Measurements from ENCODE around the gene RETREG3.

The RETREG3 gene

DNA sequence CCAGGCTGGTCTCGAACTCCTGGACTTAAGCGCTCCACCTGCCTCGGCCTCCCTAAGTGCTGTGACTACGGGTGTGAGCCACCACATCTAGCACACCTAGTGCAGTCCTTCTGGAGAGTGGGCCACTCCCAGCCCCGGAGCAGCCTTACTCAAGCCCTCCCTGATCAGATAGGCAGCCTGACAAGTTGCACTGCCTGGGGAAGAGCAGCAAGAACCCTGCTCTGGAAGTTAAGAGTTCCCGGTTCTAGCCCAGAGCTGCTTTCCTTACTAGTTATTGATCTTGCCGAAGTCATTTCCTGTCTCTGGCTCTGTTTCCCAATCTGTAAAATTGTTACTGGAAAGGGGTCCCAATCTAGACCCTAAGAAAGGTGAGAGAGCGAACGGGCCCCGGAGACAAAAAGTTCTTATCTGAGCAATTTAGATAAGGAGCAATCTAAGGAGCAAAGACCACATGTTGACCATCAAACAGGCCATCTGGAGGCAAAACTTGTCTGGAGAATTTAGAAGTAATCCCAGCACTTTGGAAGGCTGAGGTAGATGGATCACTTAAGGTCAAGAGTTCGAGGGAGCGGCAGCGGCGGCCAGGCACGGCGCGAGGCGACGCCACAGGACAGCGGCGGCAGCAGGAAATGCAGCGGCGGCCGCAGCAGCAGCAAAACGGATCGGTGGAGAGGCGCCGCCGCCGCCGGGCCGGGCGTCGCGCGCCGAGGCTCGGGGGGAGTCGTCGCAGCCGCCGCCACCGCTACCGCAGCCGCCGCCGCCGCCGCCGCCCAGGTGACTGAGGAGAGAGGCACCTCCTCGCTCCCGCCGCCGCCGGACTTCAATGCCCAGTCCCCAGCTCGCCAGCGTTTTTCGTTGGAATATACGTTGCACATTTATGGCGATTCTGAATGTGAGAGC is 77.5 kb downstream of the RETREG3 start:
- DNase-seq (ENCODE audit: low spot score), result peak; percentile 80

DNA sequence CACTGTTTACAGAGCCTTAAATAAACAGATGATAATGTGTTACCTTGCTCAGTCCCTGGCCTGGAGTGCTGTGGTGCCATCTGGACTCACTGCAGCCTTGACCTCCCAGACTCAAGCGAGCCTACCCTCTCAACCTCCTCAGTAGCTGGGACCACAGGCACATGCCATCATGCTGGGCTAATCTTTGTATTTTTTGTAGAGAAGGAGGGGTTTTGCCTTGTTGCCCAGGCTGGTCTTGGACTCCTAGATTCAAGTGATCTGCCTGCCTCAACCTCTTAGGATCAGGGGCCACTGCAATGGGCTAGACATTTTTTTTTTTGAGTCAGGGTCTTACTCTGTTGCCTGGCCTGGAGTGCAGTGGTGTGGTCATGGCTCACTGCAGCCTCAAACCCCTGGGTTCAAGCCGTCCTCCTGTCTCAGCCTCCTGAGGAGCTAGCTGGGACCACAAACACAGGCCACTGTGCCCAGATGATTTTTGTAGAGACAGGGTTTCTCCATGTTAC is 78.2 kb downstream of the RETREG3 start:
- no peak for DNase-seq (ENCODE audit: low spot score)

Data from Ammon's horn (tissue), 1 donor.